ENCODE results near the gene PDIA2. TPM values are rescaled to one million over a fixed set of nuclear protein-coding genes. Genes with fewer than 3 reads are reported as not detected.
A peak's percentile ranks its signal among the peaks of the same experiment; 100 is the strongest.

Gene PDIA2, protein sequence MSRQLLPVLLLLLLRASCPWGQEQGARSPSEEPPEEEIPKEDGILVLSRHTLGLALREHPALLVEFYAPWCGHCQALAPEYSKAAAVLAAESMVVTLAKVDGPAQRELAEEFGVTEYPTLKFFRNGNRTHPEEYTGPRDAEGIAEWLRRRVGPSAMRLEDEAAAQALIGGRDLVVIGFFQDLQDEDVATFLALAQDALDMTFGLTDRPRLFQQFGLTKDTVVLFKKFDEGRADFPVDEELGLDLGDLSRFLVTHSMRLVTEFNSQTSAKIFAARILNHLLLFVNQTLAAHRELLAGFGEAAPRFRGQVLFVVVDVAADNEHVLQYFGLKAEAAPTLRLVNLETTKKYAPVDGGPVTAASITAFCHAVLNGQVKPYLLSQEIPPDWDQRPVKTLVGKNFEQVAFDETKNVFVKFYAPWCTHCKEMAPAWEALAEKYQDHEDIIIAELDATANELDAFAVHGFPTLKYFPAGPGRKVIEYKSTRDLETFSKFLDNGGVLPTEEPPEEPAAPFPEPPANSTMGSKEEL
- 10 to 100 TPM in 3 of 4 donors, under 1 TPM in 1; 0.10 to 46.1 (median 28.6) TPM for polyA plus RNA-seq
- long read RNA-seq, donor 1: 0 reads
- long read RNA-seq, donor 2: 0 reads
- long read RNA-seq, donor 3: 0 reads
- long read RNA-seq, donor 4: 0 reads
- long read RNA-seq, donor 5: 0 reads
- long read RNA-seq, donor 6: 0 reads
- long read RNA-seq, donor 7: 0 reads
- long read RNA-seq, donor 8: 0 reads
- long read RNA-seq, donor 9: 0 reads
- long read RNA-seq, donor 10: 0 reads

DNA sequence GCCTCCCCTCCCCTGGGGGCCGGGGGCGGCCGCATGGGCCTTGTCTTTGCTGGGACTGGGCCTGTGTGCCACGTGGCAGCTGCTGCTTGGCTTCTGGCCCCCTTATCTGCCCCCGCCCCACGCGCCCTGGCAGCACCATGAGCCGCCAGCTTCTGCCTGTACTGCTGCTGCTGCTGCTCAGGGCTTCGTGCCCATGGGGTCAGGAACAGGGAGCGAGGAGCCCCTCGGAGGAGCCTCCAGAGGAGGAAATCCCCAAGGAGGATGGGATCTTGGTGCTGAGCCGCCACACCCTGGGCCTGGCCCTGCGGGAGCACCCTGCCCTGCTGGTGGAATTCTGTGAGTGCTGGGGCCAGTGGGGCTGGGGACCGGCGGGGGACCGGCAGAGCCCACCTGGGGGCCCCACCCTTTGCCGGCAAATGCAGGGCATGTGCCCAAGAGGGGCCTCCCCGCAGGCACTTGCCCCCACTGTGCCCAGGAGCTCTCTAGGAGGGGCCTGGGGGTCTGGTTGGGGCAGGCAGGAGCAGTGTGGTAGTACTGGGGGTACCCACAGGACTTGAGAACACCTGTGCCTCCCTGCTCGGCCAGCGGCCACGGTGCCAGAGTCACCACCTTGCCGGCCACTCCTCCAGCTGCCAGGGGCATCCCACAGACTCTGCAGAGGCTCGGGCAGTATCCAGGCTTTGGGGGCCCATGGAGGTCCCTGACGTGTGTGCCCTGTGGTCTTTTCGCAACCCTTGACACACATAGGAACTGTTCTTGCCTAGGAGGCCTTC, at the start of gene PDIA2:
Gene PDIA2 (plus strand): TSS at position 132 of the 773 bp plus-strand sequence. CDS start 6 bp downstream, at position 138.
- Histone ChIP-seq H3K4me1 (ENCODE audit: control insufficient read depth in 3 of 3, insufficient read depth in 2 of 3, low read depth in 1 of 3, low read length in 2 of 3) (peaks cover 0 to 10% (median 2%) of the 10 kb centered on the region in 3 donors), H3K36me3 (ENCODE audit: control insufficient read depth in 3 of 3, insufficient read depth in 2 of 3, low read depth in 1 of 3, low read length in 3 of 3) (peaks cover 0 to 26% (median 6%) of the 10 kb centered on the region in 3 donors), H3K4me3 (ENCODE audit: low read depth in 1 of 3, low read length in 3 of 3) (no peak within 1 kb of the TSS), H3K27ac (ENCODE audit: low read depth in 1 of 3, low read length in 2 of 3) (no peak within 1 kb of the TSS), H3K27me3 (ENCODE audit: control insufficient read depth in 3 of 3, insufficient read depth in 3 of 3, low read length in 3 of 3) (peaks cover 0 to 41% (median 0%) of the 10 kb centered on the region in 3 donors), H3K9me3 (ENCODE audit: control insufficient read depth in 2 of 2, insufficient read depth in 1 of 2, low read depth in 1 of 2, low read length in 1 of 2) (peaks cover 0 to 10% of the 10 kb centered on the region in 2 donors)
- WGBS, 3 donors: 27 to 58% (median 50%) methylated on average over 23 to 25 of the region's 25 CpGs
- DNase-seq: no peak
- no peak for FAIRE-seq

DNA sequence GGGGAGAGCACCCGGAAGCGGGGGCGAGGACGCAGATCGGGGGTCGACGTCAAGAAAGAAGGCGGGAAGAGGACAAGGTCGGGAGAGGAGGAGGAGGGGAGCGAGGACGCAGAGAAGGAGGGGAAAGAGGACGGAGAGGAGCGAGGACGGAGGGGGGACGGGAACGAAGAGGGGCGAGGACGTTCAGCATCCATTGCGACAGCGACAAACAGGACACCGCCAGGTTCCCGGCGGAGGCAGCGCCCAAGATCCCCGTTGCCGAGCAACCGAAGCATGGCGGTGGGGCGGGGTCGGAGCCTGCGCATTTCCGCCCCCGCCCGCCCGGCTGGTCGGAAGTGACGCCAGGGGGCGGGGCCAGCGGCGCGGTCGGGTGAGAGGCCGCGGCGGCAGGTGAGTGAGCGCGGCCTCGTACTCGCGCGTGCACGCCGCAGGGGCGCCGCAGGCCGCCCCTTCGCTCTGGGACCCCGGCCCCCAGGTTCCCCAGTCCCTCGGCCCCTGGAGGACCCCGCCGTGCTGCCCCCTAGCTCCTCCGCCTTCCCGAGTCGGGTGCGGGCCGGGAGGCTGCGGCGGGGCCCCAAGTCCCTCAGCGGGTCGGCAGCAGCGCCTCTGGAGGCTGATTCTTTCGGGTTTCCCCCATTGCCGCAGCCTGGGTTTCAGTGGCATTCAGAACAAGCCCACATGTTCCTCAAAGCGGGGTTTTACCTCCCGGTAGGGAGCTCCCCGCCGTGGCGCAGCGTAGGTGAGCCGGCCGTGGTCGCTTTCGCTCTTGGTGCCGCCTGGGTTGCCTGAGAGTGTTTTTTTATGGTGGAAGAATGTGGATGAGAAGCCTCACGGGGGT, 48.3 kb upstream of the PDIA2 start, which contains the start of gene FAM234A:
Gene FAM234A (plus strand): TSS at position 354 of the 838 bp plus-strand sequence. CDS start 19,593 bp downstream, outside the sequence.
- FAIRE-seq (no peak), DNase-seq (peak; percentile 95 to 98)
- WGBS, 3 donors: 0 to 1% (median 0%) methylated on average over 53 to 85 of the region's 85 CpGs
- Histone ChIP-seq H3K4me1 (ENCODE audit: control insufficient read depth in 3 of 3, insufficient read depth in 2 of 3, low read depth in 1 of 3, low read length in 2 of 3) (peaks cover 0 to 3% (median 1%) of the 10 kb centered on the region in 3 donors), H3K9me3 (ENCODE audit: control insufficient read depth in 2 of 2, insufficient read depth in 1 of 2, low read depth in 1 of 2, low read length in 1 of 2) (no peaks in the 10 kb centered on the region), H3K36me3 (ENCODE audit: control insufficient read depth in 3 of 3, insufficient read depth in 2 of 3, low read depth in 1 of 3, low read length in 3 of 3) (peaks cover 0 to 8% (median 0%) of the 10 kb centered on the region in 3 donors), H3K27ac (ENCODE audit: low read depth in 1 of 3, low read length in 2 of 3) (peak within 1 kb of the TSS; percentile 99 to 100 (median 99)), H3K27me3 (ENCODE audit: control insufficient read depth in 3 of 3, insufficient read depth in 3 of 3, low read length in 3 of 3) (no peaks in the 10 kb centered on the region), H3K4me3 (ENCODE audit: low read depth in 1 of 3, low read length in 3 of 3) (peak within 1 kb of the TSS; percentile 71 to 97 (median 81))

DNA sequence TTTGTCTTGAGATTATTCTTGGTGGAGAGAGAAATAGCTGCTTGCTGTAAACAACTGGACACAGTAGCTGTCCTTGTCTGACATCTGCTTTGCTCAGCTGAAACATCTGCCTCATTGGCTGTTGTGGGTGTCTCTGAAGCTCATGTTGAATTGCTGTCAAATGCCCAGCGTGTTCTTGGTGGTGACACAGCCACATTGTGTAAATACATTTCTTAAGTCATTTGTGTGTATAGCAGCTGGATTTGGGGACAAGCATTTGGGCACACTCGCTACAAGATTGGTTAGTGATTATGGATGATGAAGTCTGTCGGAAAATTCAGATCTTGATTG, 43.1 kb upstream of the PDIA2 start:
- 71 to 83% (median 75%) methylated on average over 3 of the region's 3 CpGs for WGBS, 3 donors
- DNase-seq: no peak
- FAIRE-seq: no peak

DNA sequence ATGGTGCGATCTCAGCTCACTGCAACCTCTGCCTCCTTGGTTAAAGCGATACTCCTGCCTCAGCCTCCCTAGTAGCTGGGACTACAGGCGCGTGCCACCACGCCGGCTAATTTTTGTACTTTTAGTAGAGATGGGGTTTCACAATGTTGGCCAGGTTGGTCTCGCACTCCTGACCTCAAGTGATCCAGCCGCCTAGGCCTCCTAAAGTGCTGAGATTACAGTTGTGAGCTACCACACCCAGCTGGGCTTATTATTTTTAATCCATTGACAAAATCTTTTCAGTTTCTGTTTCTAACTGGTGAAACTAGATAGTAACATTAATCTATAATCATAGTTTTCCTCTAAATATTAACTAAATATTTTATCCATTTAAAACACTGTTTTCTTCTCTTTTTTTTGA, 42.4 kb upstream of the PDIA2 start:
- FAIRE-seq (no peak), DNase-seq (peak in 1 of 2 donors; percentile 63)
- 62 to 75% (median 70%) methylated on average over 8 of the region's 8 CpGs for WGBS, 3 donors
- Histone ChIP-seq H3K36me3 (ENCODE audit: control insufficient read depth in 3 of 3, insufficient read depth in 2 of 3, low read depth in 1 of 3, low read length in 3 of 3) (peaks cover 0 to 20% (median 0%) of the 10 kb centered on the region in 3 donors), H3K27ac (ENCODE audit: low read depth in 1 of 3, low read length in 2 of 3) (peak overlapping the region in 1 of 3 donors; percentile 72), H3K9me3 (ENCODE audit: control insufficient read depth in 2 of 2, insufficient read depth in 1 of 2, low read depth in 1 of 2, low read length in 1 of 2) (no peaks in the 10 kb centered on the region), H3K4me1 (ENCODE audit: control insufficient read depth in 3 of 3, insufficient read depth in 2 of 3, low read depth in 1 of 3, low read length in 2 of 3) (peaks cover 0 to 11% (median 1%) of the 10 kb centered on the region in 3 donors), H3K27me3 (ENCODE audit: control insufficient read depth in 3 of 3, insufficient read depth in 3 of 3, low read length in 3 of 3) (no peaks in the 10 kb centered on the region), H3K4me3 (ENCODE audit: low read depth in 1 of 3, low read length in 3 of 3) (no peak overlapping the region)

More for the DNA sequence above, 43.1 kb upstream of the PDIA2 start:
- Histone ChIP-seq H3K9me3 (ENCODE audit: control insufficient read depth in 2 of 2, insufficient read depth in 1 of 2, low read depth in 1 of 2, low read length in 1 of 2) (no peaks in the 10 kb centered on the region), H3K27ac (ENCODE audit: low read depth in 1 of 3, low read length in 2 of 3) (peak overlapping the region in 2 of 3 donors; percentile 43 to 72), H3K27me3 (ENCODE audit: control insufficient read depth in 3 of 3, insufficient read depth in 3 of 3, low read length in 3 of 3) (no peaks in the 10 kb centered on the region), H3K4me3 (ENCODE audit: low read depth in 1 of 3, low read length in 3 of 3) (no peak overlapping the region), H3K4me1 (ENCODE audit: control insufficient read depth in 3 of 3, insufficient read depth in 2 of 3, low read depth in 1 of 3, low read length in 2 of 3) (peaks cover 0 to 11% (median 1%) of the 10 kb centered on the region in 3 donors), H3K36me3 (ENCODE audit: control insufficient read depth in 3 of 3, insufficient read depth in 2 of 3, low read depth in 1 of 3, low read length in 3 of 3) (peaks cover 0 to 20% (median 0%) of the 10 kb centered on the region in 3 donors)

DNA sequence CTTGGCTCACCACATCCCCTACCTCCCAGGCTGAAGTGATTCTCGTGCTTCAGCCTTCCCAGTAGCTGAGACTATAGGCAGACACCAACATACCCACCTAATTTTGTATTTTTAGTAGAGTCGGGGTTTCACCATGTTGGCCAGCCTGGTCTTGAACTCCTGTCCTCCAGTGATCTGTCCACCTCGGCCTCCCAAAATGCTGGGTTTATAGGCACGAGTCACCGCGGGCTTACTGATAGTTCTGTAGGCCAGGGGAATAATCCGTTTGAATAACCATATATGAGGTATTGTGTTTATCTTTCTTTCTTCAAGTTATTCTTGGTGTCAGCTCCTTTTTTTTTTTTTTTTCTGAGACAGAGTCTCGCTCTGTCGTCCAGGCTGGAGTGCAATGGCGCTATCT, 40.7 kb upstream of the PDIA2 start:
- Histone ChIP-seq H3K36me3 (ENCODE audit: control insufficient read depth in 3 of 3, insufficient read depth in 2 of 3, low read depth in 1 of 3, low read length in 3 of 3) (peaks cover 0 to 26% (median 0%) of the 10 kb centered on the region in 3 donors), H3K4me3 (ENCODE audit: low read depth in 1 of 3, low read length in 3 of 3) (no peak overlapping the region), H3K4me1 (ENCODE audit: control insufficient read depth in 3 of 3, insufficient read depth in 2 of 3, low read depth in 1 of 3, low read length in 2 of 3) (peaks cover 0 to 11% (median 0%) of the 10 kb centered on the region in 3 donors), H3K9me3 (ENCODE audit: control insufficient read depth in 2 of 2, insufficient read depth in 1 of 2, low read depth in 1 of 2, low read length in 1 of 2) (no peaks in the 10 kb centered on the region), H3K27ac (ENCODE audit: low read depth in 1 of 3, low read length in 2 of 3) (peak overlapping the region in 2 of 3 donors; percentile 44 to 59), H3K27me3 (ENCODE audit: control insufficient read depth in 3 of 3, insufficient read depth in 3 of 3, low read length in 3 of 3) (no peaks in the 10 kb centered on the region)
- 84 to 85% (median 84%) methylated on average over 10 of the region's 10 CpGs for WGBS, 3 donors
- FAIRE-seq (no peak), DNase-seq (no peak)

DNA sequence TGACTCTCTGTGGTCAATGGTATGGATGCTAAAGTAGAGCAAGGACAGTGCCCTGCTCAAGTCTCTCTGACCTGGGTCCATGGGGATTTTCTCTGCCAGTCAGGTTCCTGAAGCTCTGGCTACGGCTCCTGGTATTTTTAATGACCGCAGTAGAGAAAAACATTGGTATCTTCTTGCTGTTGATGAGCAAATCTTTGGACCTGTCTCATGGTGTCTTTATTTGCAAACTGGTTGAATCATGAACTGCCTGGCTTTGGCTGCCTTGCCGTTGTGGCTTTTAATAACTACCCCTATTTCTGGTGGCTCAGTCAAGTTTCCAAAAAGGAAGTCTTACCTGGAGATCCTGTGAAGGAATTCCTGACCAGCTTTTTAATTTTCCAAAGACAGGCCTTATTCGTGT, 39.6 kb upstream of the PDIA2 start:
- H3K9me3 ChIP-seq (ENCODE audit: control insufficient read depth in 2 of 2, insufficient read depth in 1 of 2, low read depth in 1 of 2, low read length in 1 of 2): no peaks in the 10 kb centered on the region

DNA sequence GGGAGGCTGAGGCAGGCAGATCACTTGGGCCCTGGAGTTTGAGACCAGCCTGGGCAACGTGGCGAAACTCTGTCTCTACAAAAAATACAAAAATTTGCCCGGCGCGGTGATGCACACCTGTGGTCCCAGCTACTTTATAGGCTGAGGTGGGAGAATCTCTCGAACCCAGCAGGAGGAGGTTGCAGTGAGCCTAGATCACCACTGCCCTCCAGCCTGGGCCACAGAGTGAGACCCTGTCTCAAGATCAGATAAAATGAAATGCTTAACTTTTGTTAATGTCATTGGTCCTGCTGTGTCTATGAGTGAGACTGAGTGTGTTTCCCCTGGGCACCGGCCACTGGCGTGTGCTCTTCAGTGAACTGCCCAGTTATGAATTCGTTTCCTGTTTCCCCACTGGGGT, 37.9 kb upstream of the PDIA2 start:
- Histone ChIP-seq H3K36me3 (ENCODE audit: control insufficient read depth in 3 of 3, insufficient read depth in 2 of 3, low read depth in 1 of 3, low read length in 3 of 3) (peaks cover 0 to 35% (median 0%) of the 10 kb centered on the region in 3 donors), H3K9me3 (ENCODE audit: control insufficient read depth in 2 of 2, insufficient read depth in 1 of 2, low read depth in 1 of 2, low read length in 1 of 2) (no peaks in the 10 kb centered on the region), H3K27me3 (ENCODE audit: control insufficient read depth in 3 of 3, insufficient read depth in 3 of 3, low read length in 3 of 3) (no peaks in the 10 kb centered on the region), H3K4me1 (ENCODE audit: control insufficient read depth in 3 of 3, insufficient read depth in 2 of 3, low read depth in 1 of 3, low read length in 2 of 3) (peaks cover 0 to 6% (median 2%) of the 10 kb centered on the region in 3 donors), H3K27ac (ENCODE audit: low read depth in 1 of 3, low read length in 2 of 3) (no peak overlapping the region), H3K4me3 (ENCODE audit: low read depth in 1 of 3, low read length in 3 of 3) (no peak overlapping the region)
- FAIRE-seq (no peak), DNase-seq (no peak)
- WGBS, 3 donors: 90 to 94% (median 93%) methylated on average over 9 of the region's 9 CpGs

More for the DNA sequence above, 39.6 kb upstream of the PDIA2 start:
- DNase-seq (no peak), FAIRE-seq (no peak)
- H3K27me3 ChIP-seq (ENCODE audit: control insufficient read depth in 3 of 3, insufficient read depth in 3 of 3, low read length in 3 of 3): no peaks in the 10 kb centered on the region
- WGBS, 3 donors: 63 to 82% (median 80%) methylated on average over 4 of the region's 4 CpGs
- peaks cover 0 to 11% (median 0%) of the 10 kb centered on the region in 3 donors for H3K4me1 ChIP-seq (ENCODE audit: control insufficient read depth in 3 of 3, insufficient read depth in 2 of 3, low read depth in 1 of 3, low read length in 2 of 3)
- peaks cover 0 to 20% (median 0%) of the 10 kb centered on the region in 3 donors for H3K36me3 ChIP-seq (ENCODE audit: control insufficient read depth in 3 of 3, insufficient read depth in 2 of 3, low read depth in 1 of 3, low read length in 3 of 3)
- no peak overlapping the region for H3K27ac ChIP-seq (ENCODE audit: low read depth in 1 of 3, low read length in 2 of 3)
- H3K4me3 ChIP-seq (ENCODE audit: low read depth in 1 of 3, low read length in 3 of 3): no peak overlapping the region

Measured in small intestine (tissue), 16 donors.